DOHH2 (cell line): Measurements from ENCODE around the gene HABP2.

Experiments
- CTCF ChIP-seq: fragments of 200-600 bp; sonication (generic); IDR thresholded peaks from one replicate; pipeline ENCODE4 v1.5.1; 2014; ENCODE audit warnings: antibody characterized with exemption, mild to moderate bottlenecking, low read depth, low read length; ENCODE audit not compliant: poor library complexity, severe bottlenecking
- EZH2phosphoT487 ChIP-seq: fragments of 200-600 bp; sonication (generic); IDR thresholded peaks from 2 replicates; pipeline ENCODE4 v1.6.1; 2017; ENCODE audit warnings: borderline replicate concordance, mild to moderate bottlenecking, antibody characterized with exemption, low read length, moderate library complexity, mixed read lengths

GRCh38 chr10:113516061-113516460, 36.8 kb upstream of the HABP2 start:
- TF ChIP-seq CTCF: no peak
- no peak for TF ChIP-seq EZH2phosphoT487
